ENCODE data around the gene CDH4.

GRCh38 chr20:61649860-61650162, 397.8 kb downstream of the CDH4 start:
- TF ChIP-seq CTCF (IDR thresholded peaks at IDR 0.05; ENCODE audit: borderline replicate concordance, extremely low read depth, low read length, poor library complexity, severe bottlenecking), result no peak
- TF ChIP-seq EZH2 (IDR thresholded peaks at IDR 0.05; ENCODE audit: borderline replicate concordance, low read depth, low read length, severe bottlenecking), result no peak
